ENCODE data around the gene AGBL5.

AGBL5 gene

DNA sequence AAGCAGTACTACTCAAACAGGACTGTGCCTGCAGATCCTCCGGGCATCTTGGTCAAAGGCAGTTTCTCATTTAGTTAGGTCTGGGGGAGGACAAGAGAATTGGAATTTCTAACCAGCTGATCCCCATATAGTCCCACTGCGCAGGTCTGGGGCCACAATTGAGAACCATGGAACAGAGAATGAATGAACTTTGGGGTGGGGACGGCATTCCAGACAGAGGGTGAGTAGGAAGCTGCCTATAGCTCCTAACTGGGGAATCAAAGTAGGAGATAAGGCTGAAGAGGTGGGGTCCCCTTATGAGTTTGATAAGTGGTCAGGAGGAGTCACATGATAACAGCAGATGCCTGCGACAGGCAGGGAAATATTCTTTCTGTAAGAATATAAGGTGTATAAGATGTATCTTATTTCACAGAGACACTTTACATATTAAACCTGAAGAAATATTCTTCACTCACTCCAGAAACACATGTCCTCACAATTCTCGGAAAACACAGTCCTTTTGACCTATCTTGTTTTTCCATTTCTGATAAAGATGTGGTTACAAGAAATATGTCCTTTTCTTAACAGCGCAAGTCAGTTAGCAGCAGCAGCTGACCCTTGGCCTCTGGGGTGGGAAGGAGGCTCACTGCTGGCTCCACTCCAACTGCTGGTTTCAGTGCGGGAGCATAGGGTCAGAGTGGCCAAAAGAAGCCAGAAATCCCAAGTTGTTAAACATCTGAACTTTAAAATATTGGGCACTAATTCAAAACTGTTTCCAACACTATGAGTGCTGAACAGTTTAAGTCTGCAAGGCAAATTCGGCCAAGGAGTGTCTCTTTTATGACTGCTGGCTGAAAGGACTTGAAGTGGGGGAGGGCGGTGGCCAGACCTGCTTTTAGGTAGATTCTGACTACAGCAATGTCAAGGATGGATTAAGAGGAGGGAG is 31.3 kb upstream of the AGBL5 start:
- Mint-ChIP-seq H3K27ac (peak overlapping the region; percentile 56), H3K9me3 (no peaks in the 10 kb centered on the region), H3K4me3 (no peak overlapping the region), H3K4me1 (peaks cover 45% of the 10 kb centered on the region), H3K27me3 (ENCODE audit: low read depth, poor library complexity) (no peaks in the 10 kb centered on the region), H3K36me3 (ENCODE audit: low read depth) (peaks cover 9% of the 10 kb centered on the region)
- TF ChIP-seq, protein P1, sequence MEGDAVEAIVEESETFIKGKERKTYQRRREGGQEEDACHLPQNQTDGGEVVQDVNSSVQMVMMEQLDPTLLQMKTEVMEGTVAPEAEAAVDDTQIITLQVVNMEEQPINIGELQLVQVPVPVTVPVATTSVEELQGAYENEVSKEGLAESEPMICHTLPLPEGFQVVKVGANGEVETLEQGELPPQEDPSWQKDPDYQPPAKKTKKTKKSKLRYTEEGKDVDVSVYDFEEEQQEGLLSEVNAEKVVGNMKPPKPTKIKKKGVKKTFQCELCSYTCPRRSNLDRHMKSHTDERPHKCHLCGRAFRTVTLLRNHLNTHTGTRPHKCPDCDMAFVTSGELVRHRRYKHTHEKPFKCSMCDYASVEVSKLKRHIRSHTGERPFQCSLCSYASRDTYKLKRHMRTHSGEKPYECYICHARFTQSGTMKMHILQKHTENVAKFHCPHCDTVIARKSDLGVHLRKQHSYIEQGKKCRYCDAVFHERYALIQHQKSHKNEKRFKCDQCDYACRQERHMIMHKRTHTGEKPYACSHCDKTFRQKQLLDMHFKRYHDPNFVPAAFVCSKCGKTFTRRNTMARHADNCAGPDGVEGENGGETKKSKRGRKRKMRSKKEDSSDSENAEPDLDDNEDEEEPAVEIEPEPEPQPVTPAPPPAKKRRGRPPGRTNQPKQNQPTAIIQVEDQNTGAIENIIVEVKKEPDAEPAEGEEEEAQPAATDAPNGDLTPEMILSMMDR (IDR thresholded peaks at IDR 0.05) = no peak
- DNase-seq = peak; percentile 26

DNA sequence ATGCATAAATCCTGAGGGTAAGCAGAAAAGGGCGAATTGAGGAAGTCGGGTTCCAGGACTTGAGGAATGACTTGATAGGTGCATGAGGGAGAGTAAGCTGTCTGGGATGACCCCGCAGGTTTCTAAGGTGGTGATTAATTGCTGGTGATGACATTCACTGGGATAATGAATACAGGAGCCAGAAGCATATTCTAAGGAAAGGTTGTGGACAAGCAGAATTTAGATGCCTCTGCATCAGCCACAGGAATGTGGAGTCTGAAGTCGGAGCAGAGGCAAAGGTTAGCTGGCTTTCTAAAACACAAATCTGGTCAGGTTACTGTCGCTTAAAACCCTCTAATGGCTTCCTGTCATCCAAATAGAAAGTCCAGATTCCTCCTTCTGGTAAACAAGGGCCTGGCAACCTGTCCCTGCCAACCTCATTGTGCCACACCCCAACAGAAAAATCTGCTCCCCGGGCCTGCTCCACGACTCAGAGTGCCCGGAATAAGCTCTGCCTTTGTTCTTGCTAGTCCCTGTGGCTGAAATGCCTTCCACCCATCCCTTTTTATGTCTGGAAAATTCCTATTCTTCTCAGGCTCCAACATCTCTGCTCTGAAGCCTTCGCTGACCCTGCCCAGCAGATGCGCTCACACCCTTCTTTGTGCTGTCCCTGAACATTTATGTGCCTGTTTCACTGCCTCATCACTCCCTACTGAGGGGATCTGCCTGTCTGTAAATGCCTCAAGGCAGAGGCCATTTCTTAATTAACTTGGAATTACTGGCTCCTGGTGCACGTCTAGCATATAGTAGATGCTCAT is 30.0 kb upstream of the AGBL5 start:
- no peak for DNase-seq
- peak overlapping the region; percentile 86 for H3K27ac Mint-ChIP-seq
- no peak overlapping the region for H3K4me3 Mint-ChIP-seq
- H3K9me3 Mint-ChIP-seq = no peaks in the 10 kb centered on the region
- peaks cover 53% of the 10 kb centered on the region for H3K4me1 Mint-ChIP-seq
- TF ChIP-seq, protein P1 (IDR thresholded peaks at IDR 0.05) = no peak
- no peaks in the 10 kb centered on the region for H3K27me3 Mint-ChIP-seq (ENCODE audit: low read depth, poor library complexity)
- peaks cover 7% of the 10 kb centered on the region for H3K36me3 Mint-ChIP-seq (ENCODE audit: low read depth)

GRCh38 chr2:27023740-27024139 is 27.7 kb upstream of the AGBL5 start:
- no peak for DNase-seq
- Mint-ChIP-seq H3K9me3 (no peaks in the 10 kb centered on the region), H3K36me3 (ENCODE audit: low read depth) (peaks cover 14% of the 10 kb centered on the region), H3K27ac (no peak overlapping the region), H3K4me3 (no peak overlapping the region), H3K4me1 (peaks cover 45% of the 10 kb centered on the region), H3K27me3 (ENCODE audit: low read depth, poor library complexity) (peaks cover 3% of the 10 kb centered on the region)
- TF ChIP-seq, protein P1 (IDR thresholded peaks at IDR 0.05) = no peak

GRCh38 chr2:27024188-27024587 is 27.3 kb upstream of the AGBL5 start:
- H3K4me1 Mint-ChIP-seq = peaks cover 44% of the 10 kb centered on the region
- no peaks in the 10 kb centered on the region for H3K9me3 Mint-ChIP-seq
- TF ChIP-seq, protein P1 (IDR thresholded peaks at IDR 0.05) = peak; percentile 21
- H3K4me3 Mint-ChIP-seq = no peak overlapping the region
- peak; percentile 33 for DNase-seq
- peaks cover 3% of the 10 kb centered on the region for H3K27me3 Mint-ChIP-seq (ENCODE audit: low read depth, poor library complexity)
- H3K27ac Mint-ChIP-seq = no peak overlapping the region
- H3K36me3 Mint-ChIP-seq (ENCODE audit: low read depth) = peaks cover 19% of the 10 kb centered on the region

GRCh38 chr2:27024812-27025211 is 26.7 kb upstream of the AGBL5 start:
- H3K9me3 Mint-ChIP-seq = no peaks in the 10 kb centered on the region
- peak overlapping the region; percentile 71 for H3K27ac Mint-ChIP-seq
- TF ChIP-seq, protein P1 (IDR thresholded peaks at IDR 0.05) = no peak
- peaks cover 25% of the 10 kb centered on the region for H3K36me3 Mint-ChIP-seq (ENCODE audit: low read depth)
- peaks cover 3% of the 10 kb centered on the region for H3K27me3 Mint-ChIP-seq (ENCODE audit: low read depth, poor library complexity)
- no peak overlapping the region for H3K4me3 Mint-ChIP-seq
- no peak for DNase-seq
- H3K4me1 Mint-ChIP-seq = peaks cover 38% of the 10 kb centered on the region
